IMR-90 (cell line): ENCODE measurements around the gene UBN1. TPM values are rescaled to one million over a fixed set of nuclear protein-coding genes. Genes with fewer than 3 reads are reported as not detected.

ENCODE experiments used
- ATAC-seq: fragments of 200-7000 bp; cut with Tn5 transposase; 2 replicates; pipeline ENCODE4 v1.9.1; 2020; ENCODE audit warnings: low read depth, mild to moderate bottlenecking, moderate library complexity
- BruUV-seq: library from RNA; stranded (reverse); fragments of 400-500 nt; replicated peaks from 2 replicates; lab custom pipeline; 2021; lab: Mats Ljungman, UMichigan
- CTCF ChIA-PET: fragments of 300-600 bp; formaldehyde crosslinking; extraction: SDS; loops from one replicate; lab custom pipeline; 2021; ENCODE audit warnings: antibody characterized with exemption; lab: Yijun Ruan, JAX
- POLR2A ChIA-PET: fragments of 300-600 bp; sonication (Branson Sonifier 250); formaldehyde crosslinking; loops from one replicate; lab custom pipeline; 2022; ENCODE audit warnings: antibody characterized with exemption; ENCODE audit not compliant: unreplicated experiment; lab: Charles Lee
- DNase-seq: peaks from one replicate; pipeline ENCODE4 v3.0.0; 2013
- H2AFZ ChIP-seq: replicated peaks from 2 replicates; pipeline ENCODE3; 2013; ENCODE audit warnings: low read length, mild to moderate bottlenecking; ENCODE audit not compliant: poor library complexity
- H2AK5ac ChIP-seq: 2 replicates; pipeline ENCODE4 v1.6.1; 2013; ENCODE audit warnings: low read depth, low read length, inconsistent platforms
- H2AK9ac ChIP-seq: replicated peaks from 2 replicates; pipeline ENCODE3; 2013; ENCODE audit warnings: mild to moderate bottlenecking, low read depth, low read length, moderate library complexity; ENCODE audit not compliant: poor library complexity
- H2BK120ac ChIP-seq: 2 replicates; pipeline ENCODE4 v1.6.1; 2013; ENCODE audit warnings: low read depth, low read length, inconsistent platforms
- H2BK15ac ChIP-seq: 3 replicates; pipeline ENCODE4 v1.6.1; 2013; ENCODE audit warnings: low read depth, low read length, inconsistent platforms
- H2BK20ac ChIP-seq: 2 replicates; pipeline ENCODE4 v1.6.1; 2013; ENCODE audit warnings: low read depth, mild to moderate bottlenecking, inconsistent platforms, low read length, moderate library complexity
- H2BK5ac ChIP-seq: 2 replicates; pipeline ENCODE4 v1.6.1; 2013; ENCODE audit warnings: mild to moderate bottlenecking, low read depth, low read length, inconsistent platforms; ENCODE audit not compliant: poor library complexity, severe bottlenecking
- H3K14ac ChIP-seq: replicated peaks from 2 replicates; pipeline ENCODE4 v1.6.1; 2013; ENCODE audit warnings: low read depth, low read length, inconsistent platforms
- H3K18ac ChIP-seq: 2 replicates; pipeline ENCODE4 v1.6.1; 2013; ENCODE audit warnings: low read depth, low read length, control low read depth
- H3K23ac ChIP-seq: 2 replicates; pipeline ENCODE4 v1.6.1; 2013; ENCODE audit warnings: low read depth, low read length, inconsistent platforms
- H3K27ac ChIP-seq: 2 replicates; pipeline ENCODE4 v1.5.1; 2013; ENCODE audit warnings: mild to moderate bottlenecking, control low read depth, low read length; ENCODE audit not compliant: insufficient read depth
- H3K27me3 ChIP-seq: 2 replicates; pipeline ENCODE4 v1.6.1; 2013; ENCODE audit warnings: low read length; ENCODE audit not compliant: control insufficient read depth, insufficient read depth
- H3K36me3 ChIP-seq: 2 replicates; pipeline ENCODE4 v1.6.1; 2013; ENCODE audit warnings: low read length, mixed read lengths; ENCODE audit not compliant: control insufficient read depth, insufficient read depth
- H3K4ac ChIP-seq: 2 replicates; pipeline ENCODE4 v1.6.1; 2013; ENCODE audit warnings: low read depth, low read length, inconsistent platforms
- H3K4me1 ChIP-seq: 2 replicates; pipeline ENCODE4 v1.6.1; 2013; ENCODE audit warnings: low read length, mixed read lengths; ENCODE audit not compliant: control insufficient read depth, insufficient read depth
- H3K4me2 ChIP-seq: 2 replicates; pipeline ENCODE4 v1.6.1; 2013; ENCODE audit warnings: low read depth, mild to moderate bottlenecking, control low read depth, low read length, moderate library complexity
- H3K4me3 ChIP-seq: 2 replicates; pipeline ENCODE4 v1.5.1; 2013; ENCODE audit warnings: low read depth, mild to moderate bottlenecking, control low read depth, low read length, moderate library complexity; ENCODE audit not compliant: insufficient read depth
- H3K56ac ChIP-seq: 2 replicates; pipeline ENCODE4 v1.6.1; 2013; ENCODE audit warnings: low read length, inconsistent platforms; ENCODE audit not compliant: insufficient read depth; ENCODE audit errors: extremely low read depth
- H3K79me1 ChIP-seq, 2 experiments: 2 replicates each; pipeline ENCODE4 v1.6.1; 2013; ENCODE audit warnings: low read length in 2 of 2, inconsistent platforms in 1 of 2, low read depth in 1 of 2
- H3K9ac ChIP-seq: 2 replicates; pipeline ENCODE4 v1.6.1; 2013; ENCODE audit warnings: low read depth, low read length, control low read depth
- H3K9me1 ChIP-seq: 2 replicates; pipeline ENCODE4 v1.6.1; 2013; ENCODE audit warnings: low read length, inconsistent platforms; ENCODE audit not compliant: insufficient read depth
- H3K9me3 ChIP-seq: 2 replicates; pipeline ENCODE4 v1.6.1; 2013; ENCODE audit warnings: low read length; ENCODE audit not compliant: control insufficient read depth, insufficient read depth
- H4K20me1 ChIP-seq: 2 replicates; pipeline ENCODE4 v1.6.1; 2013; ENCODE audit warnings: low read length, inconsistent platforms; ENCODE audit not compliant: insufficient read depth
- H4K5ac ChIP-seq: 2 replicates; pipeline ENCODE4 v1.6.1; 2013; ENCODE audit warnings: mild to moderate bottlenecking, low read depth, low read length, control low read depth
- H4K8ac ChIP-seq, 2 experiments: 2 replicates each; pipeline ENCODE4 v1.6.1; 2013; ENCODE audit warnings: low read depth in 2 of 2, low read length in 2 of 2, control low read depth in 1 of 2, inconsistent platforms in 1 of 2
- H4K91ac ChIP-seq: 2 replicates; pipeline ENCODE4 v1.6.1; 2013; ENCODE audit warnings: low read depth, low read length, inconsistent platforms; ENCODE audit not compliant: insufficient read depth
- BHLHE40 ChIP-seq: fragments of 150-350 bp; IDR thresholded peaks from 2 replicates; pipeline ENCODE4 v1.6.1; 2016; ENCODE audit warnings: mild to moderate bottlenecking, low read depth, low read length
- CEBPB ChIP-seq: IDR thresholded peaks from 2 replicates; pipeline ENCODE4 v1.6.1; 2012; ENCODE audit warnings: low read depth, low read length, improper control_type of control experiment
- CHD1 ChIP-seq: IDR thresholded peaks from 2 replicates; pipeline ENCODE4 v1.6.1; 2012; ENCODE audit warnings: low read depth, low read length, improper control_type of control experiment
- FOS ChIP-seq: fragments of 150-350 bp; IDR thresholded peaks from 2 replicates; pipeline ENCODE4 v1.6.1; 2016; ENCODE audit warnings: low read depth, low read length
- MAFK ChIP-seq: IDR thresholded peaks from 2 replicates; pipeline ENCODE4 v1.6.1; 2012; ENCODE audit warnings: low read depth, low read length, improper control_type of control experiment
- MAZ ChIP-seq: IDR thresholded peaks from 2 replicates; pipeline ENCODE4 v1.6.1; 2012; ENCODE audit warnings: low read depth, mild to moderate bottlenecking, low read length, improper control_type of control experiment, moderate library complexity, borderline replicate concordance
- MXI1 ChIP-seq: IDR thresholded peaks from 2 replicates; pipeline ENCODE4 v1.6.1; 2012; ENCODE audit warnings: low read depth, mild to moderate bottlenecking, low read length, moderate library complexity, borderline replicate concordance
- NFE2L2 ChIP-seq: fragments of 150-350 bp; IDR thresholded peaks from 2 replicates; pipeline ENCODE4 v1.6.1; 2016; ENCODE audit warnings: low read depth, mild to moderate bottlenecking, low read length
- POLR2A ChIP-seq: IDR thresholded peaks from 2 replicates; pipeline ENCODE4 v1.6.1; 2012; ENCODE audit warnings: mild to moderate bottlenecking, low read depth, low read length
- RAD21 ChIP-seq: IDR thresholded peaks from 2 replicates; pipeline ENCODE4 v1.6.1; 2012; ENCODE audit warnings: low read length, improper control_type of control experiment
- RCOR1 ChIP-seq: IDR thresholded peaks from 2 replicates; pipeline ENCODE4 v1.6.1; 2012; ENCODE audit warnings: mild to moderate bottlenecking, low read length, improper control_type of control experiment; ENCODE audit not compliant: insufficient replicate concordance
- RFX5 ChIP-seq: IDR thresholded peaks from 2 replicates; pipeline ENCODE4 v1.8.0; 2012; ENCODE audit warnings: low read depth, mild to moderate bottlenecking, low read length, moderate library complexity
- SMC3 ChIP-seq: fragments of 150-350 bp; IDR thresholded peaks from 2 replicates; pipeline ENCODE4 v1.6.1; 2016; ENCODE audit warnings: low read depth, mild to moderate bottlenecking, antibody characterized with exemption, low read length, moderate library complexity
- USF2 ChIP-seq: fragments of 150-350 bp; IDR thresholded peaks from 2 replicates; pipeline ENCODE4 v1.6.1; 2017; ENCODE audit warnings: mild to moderate bottlenecking, antibody characterized with exemption, low read length, low read depth
- WGBS, 2 experiments: methylation state at CpG; one replicate each; pipeline versions ENCODE4 v1.1.5 to v1.1.7; 2013; ENCODE audit warnings: missing lambda C conversion rate in 2 of 2; ENCODE audit not compliant: insufficient read length in 1 of 2; ENCODE audit errors: extremely low coverage in 2 of 2; 5-methylcytosine and 5-hydroxymethylcytosine counted together
- dilution Hi-C: fragments of 300-500 bp; cut with HindIII; formaldehyde crosslinking; loops from one replicate; pipeline ENCODE4 v1.14.3; 2018; ENCODE audit warnings: low sequenced_read_pairs; ENCODE audit not compliant: unreplicated experiment
- in situ Hi-C: fragments of 300-500 bp; cut with MboI; formaldehyde crosslinking; loops from 3 replicates; pipeline ENCODE4 v1.14.3; 2019; ENCODE audit warnings: low sequenced_read_pairs, inconsistent platforms, mixed read lengths
- intact Hi-C: fragments of 100-400 bp; cut with micrococcal nuclease; formaldehyde crosslinking; loops from 2 replicates; pipeline ENCODE4 v1.10.0; 2022
- polyA plus RNA-seq, 3 experiments: library from polyadenylated mRNA; depleted of rRNA; stranded (reverse); fragments of >200 nt; gene quantifications; 2 replicates each; pipeline ENCODE4 v1.2.3, GENCODE V29; 2012; ENCODE audit warnings: low replicate concordance in 1 of 3
- total RNA-seq: library from RNA; depleted of rRNA; stranded (reverse); fragments of >200 nt; gene quantifications from 2 replicates; pipeline ENCODE4 v1.2.3, GENCODE V29; 2012
- TF ChIP-seq, protein P1 (sequence below): fragments of 150-350 bp; IDR thresholded peaks from 2 replicates; pipeline ENCODE4 v1.6.1; 2016; ENCODE audit warnings: low read depth, mild to moderate bottlenecking, low read length, moderate library complexity, borderline replicate concordance
- TF ChIP-seq, protein P2 (sequence below): conservative IDR thresholded peaks from 2 replicates; pipeline ENCODE4 v1.5.1; 2012; ENCODE audit warnings: mild to moderate bottlenecking, low read depth, low read length, improper control_type of control experiment

UBN1 gene
- total and polyA plus RNA-seq, 2 of the 4 experiments (the other 2 are of a cell fraction) = 5.7 to 16.3 TPM

- H3K4ac ChIP-seq = no peak overlapping the region
- H4K8ac ChIP-seq = no peak overlapping the region
- H3K79me1 ChIP-seq = peaks cover 20 to 76% of the 10 kb centered on the region in 2 experiments
- POLR2A ChIA-PET = no interaction called here
- H3K9me3 ChIP-seq = no peaks in the 10 kb centered on the region
- no peak overlapping the region for H2BK120ac ChIP-seq
- H4K5ac ChIP-seq = no peak overlapping the region
- in situ Hi-C loops (no loop called here), intact Hi-C loops (no loop called here), dilution Hi-C loops (no loop called here)
- H3K9me1 ChIP-seq = 0 out of 2 replicates have a peak, but pooled peaks cover 3% of the 10 kb centered on the region
- H3K14ac ChIP-seq = no peak overlapping the region
- H2AK5ac ChIP-seq = no peak overlapping the region
- H2AFZ ChIP-seq = no peak overlapping the region
- no TSS peak for BruUV-seq
- H3K27me3 ChIP-seq = no peaks in the 10 kb centered on the region
- no peak overlapping the region for H4K91ac ChIP-seq
- no peak overlapping the region for H3K18ac ChIP-seq
- peaks cover 59% of the 10 kb centered on the region for H4K20me1 ChIP-seq
- peaks cover 40% of the 10 kb centered on the region for H3K36me3 ChIP-seq
- no peak overlapping the region for H2BK20ac ChIP-seq
- no peak overlapping the region for H2AK9ac ChIP-seq
- H2BK15ac ChIP-seq = no peak overlapping the region
- no peaks in the 10 kb centered on the region; the same call in 1 of the 2 replicates for H3K4me1 ChIP-seq
- H2BK5ac ChIP-seq = no peak overlapping the region
- H3K27ac ChIP-seq = no peak overlapping the region
- 97% methylated on average over 8 of the region's 12 CpGs; no CpG with 5 or more reads in 1 of the 2 experiments for WGBS, 2 experiments
- ATAC-seq (no peak), DNase-seq (no peak)
- H3K9ac ChIP-seq = no peak overlapping the region
- H3K4me3 ChIP-seq = no peak overlapping the region
- TF ChIP-seq RAD21 = no peak
- no peak for TF ChIP-seq MAZ
- TF ChIP-seq, protein P1, sequence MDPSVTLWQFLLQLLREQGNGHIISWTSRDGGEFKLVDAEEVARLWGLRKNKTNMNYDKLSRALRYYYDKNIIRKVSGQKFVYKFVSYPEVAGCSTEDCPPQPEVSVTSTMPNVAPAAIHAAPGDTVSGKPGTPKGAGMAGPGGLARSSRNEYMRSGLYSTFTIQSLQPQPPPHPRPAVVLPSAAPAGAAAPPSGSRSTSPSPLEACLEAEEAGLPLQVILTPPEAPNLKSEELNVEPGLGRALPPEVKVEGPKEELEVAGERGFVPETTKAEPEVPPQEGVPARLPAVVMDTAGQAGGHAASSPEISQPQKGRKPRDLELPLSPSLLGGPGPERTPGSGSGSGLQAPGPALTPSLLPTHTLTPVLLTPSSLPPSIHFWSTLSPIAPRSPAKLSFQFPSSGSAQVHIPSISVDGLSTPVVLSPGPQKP = no peak
- no peak for TF ChIP-seq POLR2A
- no peak for TF ChIP-seq CHD1
- no peak for TF ChIP-seq USF2
- TF ChIP-seq, protein P2, sequence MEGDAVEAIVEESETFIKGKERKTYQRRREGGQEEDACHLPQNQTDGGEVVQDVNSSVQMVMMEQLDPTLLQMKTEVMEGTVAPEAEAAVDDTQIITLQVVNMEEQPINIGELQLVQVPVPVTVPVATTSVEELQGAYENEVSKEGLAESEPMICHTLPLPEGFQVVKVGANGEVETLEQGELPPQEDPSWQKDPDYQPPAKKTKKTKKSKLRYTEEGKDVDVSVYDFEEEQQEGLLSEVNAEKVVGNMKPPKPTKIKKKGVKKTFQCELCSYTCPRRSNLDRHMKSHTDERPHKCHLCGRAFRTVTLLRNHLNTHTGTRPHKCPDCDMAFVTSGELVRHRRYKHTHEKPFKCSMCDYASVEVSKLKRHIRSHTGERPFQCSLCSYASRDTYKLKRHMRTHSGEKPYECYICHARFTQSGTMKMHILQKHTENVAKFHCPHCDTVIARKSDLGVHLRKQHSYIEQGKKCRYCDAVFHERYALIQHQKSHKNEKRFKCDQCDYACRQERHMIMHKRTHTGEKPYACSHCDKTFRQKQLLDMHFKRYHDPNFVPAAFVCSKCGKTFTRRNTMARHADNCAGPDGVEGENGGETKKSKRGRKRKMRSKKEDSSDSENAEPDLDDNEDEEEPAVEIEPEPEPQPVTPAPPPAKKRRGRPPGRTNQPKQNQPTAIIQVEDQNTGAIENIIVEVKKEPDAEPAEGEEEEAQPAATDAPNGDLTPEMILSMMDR = no peak
- TF ChIP-seq BHLHE40 = no peak
- TF ChIP-seq RCOR1 = no peak
- no peak for TF ChIP-seq FOS
- no peak for TF ChIP-seq CEBPB
- no peak for TF ChIP-seq MAFK
- no peak for TF ChIP-seq MXI1
- TF ChIP-seq SMC3 = no peak
- TF ChIP-seq NFE2L2 = no peak
- TF ChIP-seq RFX5 = no peak
- no peak overlapping the region for H3K4me2 ChIP-seq
- CTCF ChIA-PET = interaction anchor here (1.3 kb wide), 1 partner anchor 18 kb away, joined by 3 read pairs; no protein-coding TSS in a partner anchor
- no peak overlapping the region for H3K56ac ChIP-seq
- no peak overlapping the region for H3K23ac ChIP-seq
Measured at GRCh38 chr16:4866586-4866985, 19.3 kb downstream of the UBN1 start.
